ENCODE data around the gene MAPKAPK2.

DNA sequence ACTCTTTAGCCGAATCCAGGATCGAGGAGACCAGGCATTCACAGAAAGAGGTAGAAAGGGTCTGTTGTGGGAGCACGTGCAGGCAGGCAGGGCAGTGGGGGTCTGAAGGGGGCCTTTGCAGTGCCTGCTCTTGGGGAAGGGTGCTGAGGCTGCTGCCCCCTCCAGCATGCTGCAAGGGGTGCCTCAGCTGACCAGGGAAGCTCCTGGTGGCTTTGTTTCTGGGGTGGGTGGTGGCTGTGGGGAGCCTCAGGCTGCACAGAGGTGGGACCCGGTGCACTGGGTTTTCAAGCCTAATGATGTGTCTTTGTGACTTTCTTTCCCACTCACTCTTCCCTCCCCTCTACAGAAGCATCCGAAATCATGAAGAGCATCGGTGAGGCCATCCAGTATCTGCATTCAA, 44.3 kb downstream of the MAPKAPK2 start:
- no peak for TF ChIP-seq POLR2A (IDR thresholded peaks at IDR 0.05)
- TF ChIP-seq, protein P1, sequence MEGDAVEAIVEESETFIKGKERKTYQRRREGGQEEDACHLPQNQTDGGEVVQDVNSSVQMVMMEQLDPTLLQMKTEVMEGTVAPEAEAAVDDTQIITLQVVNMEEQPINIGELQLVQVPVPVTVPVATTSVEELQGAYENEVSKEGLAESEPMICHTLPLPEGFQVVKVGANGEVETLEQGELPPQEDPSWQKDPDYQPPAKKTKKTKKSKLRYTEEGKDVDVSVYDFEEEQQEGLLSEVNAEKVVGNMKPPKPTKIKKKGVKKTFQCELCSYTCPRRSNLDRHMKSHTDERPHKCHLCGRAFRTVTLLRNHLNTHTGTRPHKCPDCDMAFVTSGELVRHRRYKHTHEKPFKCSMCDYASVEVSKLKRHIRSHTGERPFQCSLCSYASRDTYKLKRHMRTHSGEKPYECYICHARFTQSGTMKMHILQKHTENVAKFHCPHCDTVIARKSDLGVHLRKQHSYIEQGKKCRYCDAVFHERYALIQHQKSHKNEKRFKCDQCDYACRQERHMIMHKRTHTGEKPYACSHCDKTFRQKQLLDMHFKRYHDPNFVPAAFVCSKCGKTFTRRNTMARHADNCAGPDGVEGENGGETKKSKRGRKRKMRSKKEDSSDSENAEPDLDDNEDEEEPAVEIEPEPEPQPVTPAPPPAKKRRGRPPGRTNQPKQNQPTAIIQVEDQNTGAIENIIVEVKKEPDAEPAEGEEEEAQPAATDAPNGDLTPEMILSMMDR (IDR thresholded peaks at IDR 0.05) = no peak
